Ascending aorta (tissue), 2 donors: ENCODE data around the gene TTC7B. TPM values are rescaled to one million over a fixed set of nuclear protein-coding genes. Genes with fewer than 3 reads are reported as not detected.

Source experiments
- DNase-seq, 2 donors: peaks; one replicate each; pipeline ENCODE4 v3.0.0-alpha.2; 2019; ENCODE audit warnings: low spot score in 2 of 2
- H3K27ac ChIP-seq, 2 donors: fragments of 200-600 bp; sonication (generic); one replicate each; pipeline ENCODE4 v1.5.1; 2016 to 2017; ENCODE audit warnings: mild to moderate bottlenecking in 1 of 2
- H3K27me3 ChIP-seq: fragments of 200-600 bp; sonication (generic); one replicate; pipeline ENCODE4 v1.5.1; 2017
- H3K36me3 ChIP-seq, 2 donors: fragments of 200-600 bp; sonication (generic); one replicate each; pipeline ENCODE4 v1.5.1; 2016
- H3K4me1 ChIP-seq, 2 donors: fragments of 200-600 bp; sonication (generic); one replicate each; pipeline ENCODE4 v1.5.1; 2016 to 2017; ENCODE audit warnings: mild to moderate bottlenecking in 1 of 2
- H3K4me3 ChIP-seq, 2 donors: fragments of 200-600 bp; sonication (generic); one replicate each; pipeline ENCODE4 v1.5.1; 2016 to 2017; ENCODE audit warnings: mild to moderate bottlenecking in 1 of 2
- H3K9me3 ChIP-seq, 2 donors: fragments of 200-600 bp; sonication (generic); one replicate each; pipeline ENCODE4 v1.5.1; 2016
- CTCF ChIP-seq, 3 experiments: fragments of 200-600 bp in 2 of 3; fragments of 450-650 bp in 1 of 3; sonication (generic) in 2 of 3; IDR thresholded peaks; one replicate each; pipeline ENCODE4 v1.5.1; 2016 to 2019; ENCODE audit warnings: antibody characterized with exemption in 3 of 3, mild to moderate bottlenecking in 1 of 3, moderate library complexity in 1 of 3
- intact Hi-C: fragments of 100-400 bp; cut with DNase I; formaldehyde crosslinking; loops from one replicate; pipeline ENCODE4 v1.15.1; 2023
- total RNA-seq: library from RNA; depleted of rRNA; stranded (reverse); fragments of >200 nt; gene quantifications from one replicate; pipeline ENCODE4 v1.1.0, GENCODE V29; 2016

TTC7B gene
- total RNA-seq, 1 donor from 2014 or later = 18.5 TPM

GRCh38 chr14:90523961-90524875 is 292.0 kb downstream of the TTC7B start:
- H3K36me3 ChIP-seq = no peaks in the 10 kb centered on the region
- intact Hi-C loops = loop anchor here (2.0 to 10.0 kb wide), 3 partner anchors 127 to 233 kb away; partner anchors contain the start of gene CALM1
- DNase-seq = no peak
- peaks cover 16 to 39% of the 10 kb centered on the region in 2 donors for H3K4me1 ChIP-seq
- H3K27ac ChIP-seq = peak overlapping the region; percentile 83 to 85
- TF ChIP-seq CTCF (IDR thresholded peaks at IDR 0.05) = peak in 2 of 3 experiments; percentile 23 to 35
- no peaks in the 10 kb centered on the region for H3K27me3 ChIP-seq
- no peaks in the 10 kb centered on the region for H3K9me3 ChIP-seq
- no peak overlapping the region for H3K4me3 ChIP-seq

GRCh38 chr14:90523544-90523943 is 292.7 kb downstream of the TTC7B start:
- Histone ChIP-seq H3K27me3 (no peaks in the 10 kb centered on the region), H3K4me3 (no peak overlapping the region), H3K9me3 (no peaks in the 10 kb centered on the region), H3K36me3 (no peaks in the 10 kb centered on the region), H3K27ac (peak overlapping the region; percentile 83 to 85), H3K4me1 (peaks cover 16 to 39% of the 10 kb centered on the region in 2 donors)
- TF ChIP-seq CTCF (IDR thresholded peaks at IDR 0.05) = no peak
- intact Hi-C loops = loop anchor here (2.0 to 10.0 kb wide), 3 partner anchors 127 to 234 kb away; partner anchors contain the start of gene CALM1
- DNase-seq = no peak

- intact Hi-C loops = loop anchor here (2.0 to 10.0 kb wide), 3 partner anchors 126 to 235 kb away; partner anchors contain the start of gene CALM1
- Histone ChIP-seq H3K4me1 (peaks cover 16 to 39% of the 10 kb centered on the region in 2 donors), H3K27ac (peak overlapping the region; percentile 71 to 83), H3K27me3 (no peaks in the 10 kb centered on the region), H3K4me3 (peak overlapping the region in 1 of 2 donors; percentile 1), H3K36me3 (no peaks in the 10 kb centered on the region), H3K9me3 (no peaks in the 10 kb centered on the region)
- peak in 1 of 2 donors; percentile 80 for DNase-seq
- no peak for TF ChIP-seq CTCF (IDR thresholded peaks at IDR 0.05)
These were observed 293.5 kb downstream of the TTC7B start for GRCh38 chr14:90522571-90523191.

- Histone ChIP-seq H3K4me3 (no peak overlapping the region), H3K36me3 (no peaks in the 10 kb centered on the region), H3K27ac (peak overlapping the region; percentile 71 to 83), H3K9me3 (no peaks in the 10 kb centered on the region), H3K4me1 (peaks cover 16 to 39% of the 10 kb centered on the region in 2 donors), H3K27me3 (no peaks in the 10 kb centered on the region)
- no peak for DNase-seq
- TF ChIP-seq CTCF (IDR thresholded peaks at IDR 0.05) = no peak
- intact Hi-C loops = loop anchor here (2.0 to 10.0 kb wide), 3 partner anchors 125 to 235 kb away; partner anchors contain the start of gene CALM1
These were observed 294.2 kb downstream of the TTC7B start for GRCh38 chr14:90521930-90522483.

- H3K27me3 ChIP-seq = no peaks in the 10 kb centered on the region
- no peaks in the 10 kb centered on the region for H3K9me3 ChIP-seq
- H3K4me1 ChIP-seq = peaks cover 16 to 39% of the 10 kb centered on the region in 2 donors
- no peak overlapping the region for H3K4me3 ChIP-seq
- intact Hi-C loops = loop anchor here (5.0 to 10.0 kb wide), 2 partner anchors 173 to 236 kb away; no protein-coding TSS in a partner anchor
- H3K36me3 ChIP-seq = no peaks in the 10 kb centered on the region
- DNase-seq = no peak
- TF ChIP-seq CTCF (IDR thresholded peaks at IDR 0.05) = no peak
- H3K27ac ChIP-seq = peak overlapping the region; percentile 71 to 83
These were observed 294.9 kb downstream of the TTC7B start for GRCh38 chr14:90521084-90521929.
